ENCODE results near the gene KRTAP17-1. TPM values are rescaled to one million over a fixed set of nuclear protein-coding genes. Genes with fewer than 3 reads are reported as not detected.

Gene KRTAP17-1
- polyA plus RNA-seq, 1 donor (not counting 4 experiments of a cell fraction or from before 2014, with no cell fraction given), result not detected

- no peaks in the 10 kb centered on the region for H3K4me1 ChIP-seq (ENCODE audit: control insufficient read depth, extremely low read depth, insufficient read depth, low read length)
- no peaks in the 10 kb centered on the region for H4K20me1 ChIP-seq (ENCODE audit: control insufficient read depth, extremely low read depth, insufficient read depth, low read length)
- dilution Hi-C loops (cut with MboI; ENCODE audit: extremely low pct_ligation_motif_present, low sequenced_read_pairs), result no loop called here
- no peaks in the 10 kb centered on the region for H3K27me3 ChIP-seq (ENCODE audit: control insufficient read depth, extremely low read depth, insufficient read depth, low read length)
- FAIRE-seq (no peak), DNase-seq (ENCODE audit: low read depth, low spot score) (no peak)
- no peak overlapping the region for H3K4me2 ChIP-seq (ENCODE audit: control insufficient read depth, extremely low read depth, insufficient read depth, low read depth, low read length)
- no peaks in the 10 kb centered on the region for H3K79me2 ChIP-seq (ENCODE audit: control insufficient read depth, insufficient read depth, low read length)
- no peak overlapping the region for H2AFZ ChIP-seq (ENCODE audit: control insufficient read depth, low read length)
- no peaks in the 10 kb centered on the region for H3K9me1 ChIP-seq (ENCODE audit: control insufficient read depth, extremely low read depth, insufficient read depth, low read length)
- H3K9me3 ChIP-seq (ENCODE audit: control insufficient read depth, low read depth, low read length), result no peaks in the 10 kb centered on the region
- no peaks in the 10 kb centered on the region for H3K36me3 ChIP-seq (ENCODE audit: control insufficient read depth in 2 of 2, extremely low read depth in 1 of 2, insufficient read depth in 2 of 2, low read length in 2 of 2)
- no peak overlapping the region for H3K27ac ChIP-seq (ENCODE audit: control insufficient read depth, insufficient read depth, low read length)
- H3K4me3 ChIP-seq (ENCODE audit: control insufficient read depth in 2 of 3, extremely low read depth in 1 of 3, insufficient read depth in 2 of 3, low read depth in 1 of 3, low read length in 3 of 3), result no peak overlapping the region
- TF ChIP-seq, protein P1, sequence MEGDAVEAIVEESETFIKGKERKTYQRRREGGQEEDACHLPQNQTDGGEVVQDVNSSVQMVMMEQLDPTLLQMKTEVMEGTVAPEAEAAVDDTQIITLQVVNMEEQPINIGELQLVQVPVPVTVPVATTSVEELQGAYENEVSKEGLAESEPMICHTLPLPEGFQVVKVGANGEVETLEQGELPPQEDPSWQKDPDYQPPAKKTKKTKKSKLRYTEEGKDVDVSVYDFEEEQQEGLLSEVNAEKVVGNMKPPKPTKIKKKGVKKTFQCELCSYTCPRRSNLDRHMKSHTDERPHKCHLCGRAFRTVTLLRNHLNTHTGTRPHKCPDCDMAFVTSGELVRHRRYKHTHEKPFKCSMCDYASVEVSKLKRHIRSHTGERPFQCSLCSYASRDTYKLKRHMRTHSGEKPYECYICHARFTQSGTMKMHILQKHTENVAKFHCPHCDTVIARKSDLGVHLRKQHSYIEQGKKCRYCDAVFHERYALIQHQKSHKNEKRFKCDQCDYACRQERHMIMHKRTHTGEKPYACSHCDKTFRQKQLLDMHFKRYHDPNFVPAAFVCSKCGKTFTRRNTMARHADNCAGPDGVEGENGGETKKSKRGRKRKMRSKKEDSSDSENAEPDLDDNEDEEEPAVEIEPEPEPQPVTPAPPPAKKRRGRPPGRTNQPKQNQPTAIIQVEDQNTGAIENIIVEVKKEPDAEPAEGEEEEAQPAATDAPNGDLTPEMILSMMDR (optimal IDR thresholded peaks at IDR 0.05 in 1 of 3, IDR thresholded peaks at IDR 0.05 in 1 of 3, conservative IDR thresholded peaks at IDR 0.05 in 1 of 3; ENCODE audit: extremely low read depth in 1 of 3, insufficient read depth in 2 of 3, low read length in 3 of 3), result no peak
- no peak for TF ChIP-seq EZH2 (IDR thresholded peaks at IDR 0.05; ENCODE audit: low read length)
- no peak overlapping the region for H3K9ac ChIP-seq (ENCODE audit: control insufficient read depth, extremely low read depth, insufficient read depth, low read length)
Observed at GRCh38 chr17:41332239-41332638, 16.7 kb upstream of the KRTAP17-1 start.

GRCh38 chr17:41331606-41332005 lies 16.1 kb upstream of the KRTAP17-1 start:
- Histone ChIP-seq H3K4me1 (ENCODE audit: control insufficient read depth, extremely low read depth, insufficient read depth, low read length) (no peaks in the 10 kb centered on the region), H3K36me3 (ENCODE audit: control insufficient read depth in 2 of 2, extremely low read depth in 1 of 2, insufficient read depth in 2 of 2, low read length in 2 of 2) (no peaks in the 10 kb centered on the region), H4K20me1 (ENCODE audit: control insufficient read depth, extremely low read depth, insufficient read depth, low read length) (no peaks in the 10 kb centered on the region), H3K27me3 (ENCODE audit: control insufficient read depth, extremely low read depth, insufficient read depth, low read length) (no peaks in the 10 kb centered on the region), H3K9ac (ENCODE audit: control insufficient read depth, extremely low read depth, insufficient read depth, low read length) (no peak overlapping the region), H3K79me2 (ENCODE audit: control insufficient read depth, insufficient read depth, low read length) (no peaks in the 10 kb centered on the region), H3K4me2 (ENCODE audit: control insufficient read depth, extremely low read depth, insufficient read depth, low read depth, low read length) (no peak overlapping the region), H3K9me3 (ENCODE audit: control insufficient read depth, low read depth, low read length) (no peaks in the 10 kb centered on the region), H2AFZ (ENCODE audit: control insufficient read depth, low read length) (no peak overlapping the region), H3K9me1 (ENCODE audit: control insufficient read depth, extremely low read depth, insufficient read depth, low read length) (no peaks in the 10 kb centered on the region), H3K4me3 (ENCODE audit: control insufficient read depth in 2 of 3, extremely low read depth in 1 of 3, insufficient read depth in 2 of 3, low read depth in 1 of 3, low read length in 3 of 3) (no peak overlapping the region), H3K27ac (ENCODE audit: control insufficient read depth, insufficient read depth, low read length) (no peak overlapping the region)
- dilution Hi-C loops (cut with MboI; ENCODE audit: extremely low pct_ligation_motif_present, low sequenced_read_pairs), result no loop called here
- FAIRE-seq, result no peak
- TF ChIP-seq EZH2 (IDR thresholded peaks at IDR 0.05; ENCODE audit: low read length), result no peak
- TF ChIP-seq, protein P1 (optimal IDR thresholded peaks at IDR 0.05 in 1 of 3, IDR thresholded peaks at IDR 0.05 in 1 of 3, conservative IDR thresholded peaks at IDR 0.05 in 1 of 3; ENCODE audit: extremely low read depth in 1 of 3, insufficient read depth in 2 of 3, low read length in 3 of 3), result no peak
- DNase-seq (ENCODE audit: low read depth, low spot score), result no peak

Measured in keratinocyte (primary cell).